ENCODE measurements around the gene PAK5.

GRCh38 chr20:9600562-9600961 lies 238.3 kb downstream of the PAK5 start:
- no peak for TF ChIP-seq POLR2AphosphoS5 (IDR thresholded peaks at IDR 0.05)
- TF ChIP-seq CTCF (IDR thresholded peaks at IDR 0.05), result no peak
